Transverse colon (tissue), 4 donors: ENCODE results near the gene AGBL4.

Experiments used
- CTCF ChIP-seq, 5 experiments: fragments of 200-600 bp in 3 of 5; fragments of 450-650 bp in 2 of 5; sonication (generic) in 3 of 5; IDR thresholded peaks; 1 replicate in 2 of 5; 2 replicates in 3 of 5; pipeline ENCODE4 v1.5.1; 2016 to 2017; ENCODE audit warnings: antibody characterized with exemption in 5 of 5, inconsistent platforms in 3 of 5, mild to moderate bottlenecking in 2 of 5, moderate library complexity in 1 of 5
- POLR2A ChIP-seq: fragments of 450-650 bp; IDR thresholded peaks from one replicate; pipeline ENCODE4 v1.6.1; 2016; ENCODE audit warnings: antibody characterized with exemption, mild to moderate bottlenecking, moderate library complexity
- POLR2AphosphoS5 ChIP-seq, 3 donors: sonication (generic); formaldehyde crosslinking; IDR thresholded peaks; one replicate each; pipeline ENCODE4 v1.6.1; 2016; ENCODE audit warnings: antibody characterized with exemption in 3 of 3

GRCh38 chr1:49728377-49728776 lies 295.4 kb downstream of the AGBL4 start:
- no peak for TF ChIP-seq CTCF (IDR thresholded peaks at IDR 0.05)
- no peak for TF ChIP-seq POLR2A
- TF ChIP-seq POLR2AphosphoS5 (IDR thresholded peaks at IDR 0.05): no peak
